Parathyroid adenoma (tissue), 2 donors: ENCODE results near the gene ARL10.

ENCODE experiments used
- H2AFZ ChIP-seq: fragments of 300-600 bp; sonication (generic); one replicate; pipeline ENCODE4 v1.7.0; 2017; ENCODE audit warnings: antibody characterized with exemption, mild to moderate bottlenecking
- H3K27ac ChIP-seq: fragments of 300-600 bp; sonication (generic); one replicate; pipeline ENCODE4 v1.7.0; 2017
- H3K27me3 ChIP-seq: fragments of 300-600 bp; sonication (generic); one replicate; pipeline ENCODE4 v1.7.0; 2017; ENCODE audit warnings: low read length; ENCODE audit not compliant: control insufficient read depth, insufficient read depth
- H3K36me3 ChIP-seq: fragments of 300-600 bp; sonication (generic); one replicate; pipeline ENCODE4 v1.7.0; 2017; ENCODE audit warnings: low read length; ENCODE audit not compliant: control insufficient read depth, insufficient read depth
- H3K4me1 ChIP-seq: fragments of 300-600 bp; sonication (generic); one replicate; pipeline ENCODE4 v1.7.0; 2017; ENCODE audit warnings: control low read depth
- H3K4me2 ChIP-seq: fragments of 300-600 bp; sonication (generic); one replicate; pipeline ENCODE4 v1.7.0; 2017; ENCODE audit warnings: low read length
- H3K4me3 ChIP-seq: fragments of 300-600 bp; sonication (generic); one replicate; pipeline ENCODE4 v1.7.0; 2017; ENCODE audit warnings: low read depth, low read length
- H3K79me2 ChIP-seq: fragments of 300-600 bp; sonication (generic); one replicate; pipeline ENCODE4 v1.7.0; 2017; ENCODE audit warnings: control low read depth
- H3K9ac ChIP-seq: fragments of 300-600 bp; sonication (generic); one replicate; pipeline ENCODE4 v1.7.0; 2017; ENCODE audit warnings: mild to moderate bottlenecking
- H3K9me3 ChIP-seq: fragments of 300-600 bp; sonication (generic); one replicate; pipeline ENCODE4 v1.7.0; 2017; ENCODE audit warnings: low read length; ENCODE audit not compliant: control insufficient read depth
- TF ChIP-seq, protein P1 (sequence below): fragments of 300-600 bp; sonication (generic); IDR thresholded peaks from one replicate; pipeline ENCODE4 v1.7.0; 2017; ENCODE audit warnings: antibody characterized with exemption, mild to moderate bottlenecking
- donor health status: primary hyperparathyroidism.

Gene ARL10

DNA sequence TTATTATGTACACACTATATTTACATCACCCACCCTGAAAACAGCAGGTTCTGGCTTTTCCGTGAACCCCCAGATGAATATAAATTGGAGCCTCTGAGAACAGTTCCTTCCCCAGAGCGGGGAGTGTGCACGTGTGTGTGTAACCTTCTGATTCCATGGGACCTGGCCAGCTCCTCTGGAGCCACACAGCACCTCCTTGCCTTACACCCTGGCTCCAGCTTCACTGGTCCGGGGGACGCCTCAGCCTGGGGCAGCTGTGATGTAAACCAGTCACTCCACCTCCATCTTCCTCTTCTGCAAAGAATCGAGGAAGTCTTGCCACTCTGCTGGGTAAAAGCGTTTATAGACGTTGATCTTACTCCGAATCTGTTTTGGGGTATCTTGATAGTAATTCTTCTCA, 18.7 kb downstream of the ARL10 start:
- H2AFZ ChIP-seq: no peak overlapping the region
- no peak overlapping the region for H3K4me3 ChIP-seq
- TF ChIP-seq, protein P1, sequence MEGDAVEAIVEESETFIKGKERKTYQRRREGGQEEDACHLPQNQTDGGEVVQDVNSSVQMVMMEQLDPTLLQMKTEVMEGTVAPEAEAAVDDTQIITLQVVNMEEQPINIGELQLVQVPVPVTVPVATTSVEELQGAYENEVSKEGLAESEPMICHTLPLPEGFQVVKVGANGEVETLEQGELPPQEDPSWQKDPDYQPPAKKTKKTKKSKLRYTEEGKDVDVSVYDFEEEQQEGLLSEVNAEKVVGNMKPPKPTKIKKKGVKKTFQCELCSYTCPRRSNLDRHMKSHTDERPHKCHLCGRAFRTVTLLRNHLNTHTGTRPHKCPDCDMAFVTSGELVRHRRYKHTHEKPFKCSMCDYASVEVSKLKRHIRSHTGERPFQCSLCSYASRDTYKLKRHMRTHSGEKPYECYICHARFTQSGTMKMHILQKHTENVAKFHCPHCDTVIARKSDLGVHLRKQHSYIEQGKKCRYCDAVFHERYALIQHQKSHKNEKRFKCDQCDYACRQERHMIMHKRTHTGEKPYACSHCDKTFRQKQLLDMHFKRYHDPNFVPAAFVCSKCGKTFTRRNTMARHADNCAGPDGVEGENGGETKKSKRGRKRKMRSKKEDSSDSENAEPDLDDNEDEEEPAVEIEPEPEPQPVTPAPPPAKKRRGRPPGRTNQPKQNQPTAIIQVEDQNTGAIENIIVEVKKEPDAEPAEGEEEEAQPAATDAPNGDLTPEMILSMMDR: no peak
- H3K4me2 ChIP-seq: no peak overlapping the region
- H3K4me1 ChIP-seq: peaks cover 8% of the 10 kb centered on the region
- H3K27me3 ChIP-seq: no peaks in the 10 kb centered on the region
- H3K9ac ChIP-seq: no peak overlapping the region
- no peaks in the 10 kb centered on the region for H3K36me3 ChIP-seq
- H3K27ac ChIP-seq: no peak overlapping the region
- H3K9me3 ChIP-seq: no peaks in the 10 kb centered on the region
- H3K79me2 ChIP-seq: peaks cover 6% of the 10 kb centered on the region

DNA sequence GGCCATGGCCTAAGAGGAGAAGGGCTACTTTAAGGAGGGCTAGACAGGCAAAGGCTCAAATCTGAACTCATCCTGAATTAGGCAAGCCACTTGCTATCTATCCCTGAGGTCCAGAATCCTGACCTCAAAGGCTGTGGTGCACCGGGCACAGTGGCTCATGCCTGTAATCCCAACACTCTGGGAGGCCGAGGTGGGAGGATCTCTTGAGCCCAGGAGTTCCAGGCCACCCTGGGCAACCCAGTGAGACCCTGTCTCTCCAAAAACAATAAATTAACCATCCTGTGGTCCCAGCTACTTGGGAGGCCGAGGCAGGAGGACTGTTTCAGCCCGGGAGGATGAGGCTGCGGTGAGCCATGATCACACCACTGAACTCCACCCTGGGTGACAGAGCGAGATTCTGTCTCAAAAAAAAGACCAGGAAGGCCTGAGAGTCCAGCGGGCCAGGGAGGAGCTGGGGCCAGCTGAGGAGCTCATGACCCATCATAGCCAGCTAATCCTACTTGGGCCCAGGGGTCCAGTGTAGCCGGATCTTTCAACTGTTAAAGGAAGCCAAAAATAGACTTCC, 19.2 kb downstream of the ARL10 start:
- H3K27me3 ChIP-seq: no peaks in the 10 kb centered on the region
- H3K4me1 ChIP-seq: peaks cover 8% of the 10 kb centered on the region
- TF ChIP-seq, protein P1: no peak
- H3K27ac ChIP-seq: no peak overlapping the region
- no peak overlapping the region for H3K9ac ChIP-seq
- H3K4me2 ChIP-seq: no peak overlapping the region
- no peaks in the 10 kb centered on the region for H3K36me3 ChIP-seq
- H3K9me3 ChIP-seq: no peaks in the 10 kb centered on the region
- H3K4me3 ChIP-seq: no peak overlapping the region
- H3K79me2 ChIP-seq: peaks cover 6% of the 10 kb centered on the region
- H2AFZ ChIP-seq: no peak overlapping the region

DNA sequence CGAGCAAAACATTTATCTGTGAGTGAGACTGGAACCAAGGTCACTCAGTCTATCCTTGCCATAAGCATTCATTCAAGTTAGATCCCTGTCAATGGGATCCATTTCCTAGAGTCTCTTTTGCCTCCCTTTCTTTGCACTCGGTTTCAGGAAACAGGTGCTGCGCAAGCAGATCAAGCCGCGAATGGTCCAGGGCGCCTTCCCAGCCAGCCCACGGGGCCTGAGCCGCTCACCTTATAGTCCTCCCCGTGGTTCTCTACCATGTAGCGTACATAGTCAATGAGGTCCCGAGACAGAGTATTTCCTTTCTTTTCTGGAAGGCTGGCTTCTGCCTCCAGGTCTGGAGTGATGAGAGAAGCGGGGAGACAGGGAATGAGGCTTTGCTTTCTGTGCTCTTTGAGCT, 19.7 kb downstream of the ARL10 start:
- no peaks in the 10 kb centered on the region for H3K36me3 ChIP-seq

DNA sequence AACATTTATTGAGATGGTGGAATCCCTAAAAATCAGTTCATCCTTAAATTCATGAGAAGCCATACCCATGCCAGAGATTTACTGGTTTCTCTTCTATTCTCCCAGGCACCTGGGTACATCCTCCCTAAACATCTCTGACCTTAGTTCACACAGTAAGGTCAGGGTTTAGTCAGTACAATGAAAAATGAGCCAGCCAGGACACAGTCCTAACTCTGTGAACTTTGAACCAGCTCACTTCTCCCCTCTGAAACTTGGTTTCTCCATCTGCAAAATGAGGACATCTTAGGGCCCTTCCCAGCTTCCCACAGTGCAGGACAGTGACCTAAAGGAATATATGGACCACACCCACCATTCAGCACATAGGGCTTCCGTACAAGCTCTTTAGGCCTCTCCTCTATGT, 21.2 kb downstream of the ARL10 start:
- no peak overlapping the region for H2AFZ ChIP-seq
- no peaks in the 10 kb centered on the region for H3K36me3 ChIP-seq
- TF ChIP-seq, protein P1: no peak
- H3K9ac ChIP-seq: no peak overlapping the region
- no peak overlapping the region for H3K4me3 ChIP-seq
- no peaks in the 10 kb centered on the region for H3K27me3 ChIP-seq
- H3K4me2 ChIP-seq: no peak overlapping the region
- H3K9me3 ChIP-seq: no peaks in the 10 kb centered on the region
- H3K27ac ChIP-seq: no peak overlapping the region
- H3K79me2 ChIP-seq: peaks cover 11% of the 10 kb centered on the region
- peaks cover 15% of the 10 kb centered on the region for H3K4me1 ChIP-seq

More for the DNA sequence above, 19.7 kb downstream of the ARL10 start:
- Histone ChIP-seq H3K4me1 (peaks cover 13% of the 10 kb centered on the region), H3K27me3 (no peaks in the 10 kb centered on the region), H3K9me3 (no peaks in the 10 kb centered on the region), H3K9ac (no peak overlapping the region), H3K27ac (no peak overlapping the region), H3K79me2 (peaks cover 6% of the 10 kb centered on the region), H3K4me3 (no peak overlapping the region), H2AFZ (no peak overlapping the region), H3K4me2 (no peak overlapping the region)
- TF ChIP-seq, protein P1: no peak

DNA sequence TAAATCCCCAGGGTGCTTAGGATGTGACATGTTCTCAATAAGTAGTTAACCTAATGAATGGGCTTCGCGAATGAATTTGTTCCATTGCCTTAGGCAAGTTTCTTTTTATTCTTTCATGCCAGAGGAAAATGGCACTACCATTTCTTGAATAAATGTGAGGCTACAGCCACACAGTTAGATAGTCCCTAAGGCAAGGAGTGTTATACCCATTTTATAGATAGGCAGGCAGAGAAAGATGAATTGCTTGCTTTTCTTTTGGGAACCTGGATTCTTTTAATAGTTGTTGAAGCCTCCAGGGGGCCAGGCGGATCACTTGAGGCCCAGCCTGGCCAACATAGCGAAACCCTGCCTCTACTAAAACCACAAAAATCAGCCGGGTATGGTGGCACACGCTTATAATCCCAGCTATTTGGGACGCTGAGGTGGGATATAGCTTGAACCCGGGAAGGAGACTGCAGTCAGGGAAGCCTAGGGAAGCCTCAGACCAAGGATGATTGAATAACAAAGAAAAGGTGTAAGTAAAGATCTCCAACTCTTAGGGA, 22.2 kb downstream of the ARL10 start:
- TF ChIP-seq, protein P1: no peak
- H3K27ac ChIP-seq: no peak overlapping the region

More for the DNA sequence above, 22.2 kb downstream of the ARL10 start:
- peak overlapping the region; percentile 85 for H3K4me3 ChIP-seq
- no peak overlapping the region for H2AFZ ChIP-seq
- peaks cover 15% of the 10 kb centered on the region for H3K4me1 ChIP-seq
- no peaks in the 10 kb centered on the region for H3K27me3 ChIP-seq
- H3K79me2 ChIP-seq: peaks cover 13% of the 10 kb centered on the region
- H3K4me2 ChIP-seq: peak overlapping the region; percentile 96
- H3K9ac ChIP-seq: no peak overlapping the region
- H3K36me3 ChIP-seq: no peaks in the 10 kb centered on the region
- H3K9me3 ChIP-seq: no peaks in the 10 kb centered on the region
